Activated CD8-positive, alpha-beta T cell treated with anti-CD3 and anti-CD28 coated beads for 36 hours (primary cell): ENCODE data around the gene IFRD2. TPM values are rescaled to one million over a fixed set of nuclear protein-coding genes. Genes with fewer than 3 reads are reported as not detected.

Source experiments
- ATAC-seq: fragments of 200-7000 bp; cut with Tn5 transposase; one replicate; pipeline ENCODE4 v1.10.0; 2021; ENCODE audit warnings: mild to moderate bottlenecking, moderate library complexity
- CTCF ChIA-PET: fragments of 350-600 bp; sonication (Branson Sonifier 250); formaldehyde crosslinking; loops from one replicate; lab custom pipeline; 2021; ENCODE audit warnings: antibody characterized with exemption; lab: Charles Lee
- POLR2A ChIA-PET: fragments of 350-600 bp; sonication (Branson Sonifier 250); formaldehyde crosslinking; loops from one replicate; lab custom pipeline; 2021; ENCODE audit warnings: antibody characterized with exemption; lab: Charles Lee
- DNase-seq: peaks from one replicate; pipeline ENCODE4 v3.0.0-alpha.2; 2020
- H3K27ac Mint-ChIP-seq: one replicate; pipeline ENCODE4 v1.8.0; 2021; ENCODE audit warnings: mild to moderate bottlenecking, mixed read lengths
- H3K27me3 Mint-ChIP-seq: one replicate; pipeline ENCODE4 v1.8.0; 2021; ENCODE audit warnings: mixed read lengths
- H3K36me3 Mint-ChIP-seq: one replicate; pipeline ENCODE4 v1.8.0; 2021; ENCODE audit warnings: low read depth, mixed read lengths
- H3K4me1 Mint-ChIP-seq: one replicate; pipeline ENCODE4 v1.8.0; 2021; ENCODE audit warnings: low read depth, mixed read lengths
- H3K4me3 Mint-ChIP-seq: one replicate; pipeline ENCODE4 v1.8.0; 2021; ENCODE audit warnings: mild to moderate bottlenecking, moderate library complexity, mixed read lengths
- H3K9me3 Mint-ChIP-seq: one replicate; pipeline ENCODE4 v1.8.0; 2021; ENCODE audit warnings: mixed read lengths
- CTCF ChIP-seq: fragments of 200-600 bp; IDR thresholded peaks from one replicate; pipeline ENCODE4 v1.8.0; 2022; ENCODE audit warnings: antibody characterized with exemption, mild to moderate bottlenecking
- intact Hi-C: fragments of 100-400 bp; cut with micrococcal nuclease; formaldehyde crosslinking; loops from one replicate; pipeline ENCODE4 v1.10.0; 2022
- total RNA-seq, 2 experiments: library from RNA; stranded (reverse); gene quantifications; one replicate each; pipeline ENCODE4 v1.2.3, GENCODE V29; 2021

The IFRD2 gene
- total RNA-seq, 2 experiments from 2014 or later: 132 to 133 TPM

GRCh38 chr3:50261505-50261904 is 30.7 kb downstream of the IFRD2 start:
- CTCF ChIA-PET: interaction anchor here (0.8 to 11.8 kb wide), 7 partner anchors 12 to 68 kb away, joined by 3 to 97 read pairs (median 8); partner anchors contain the start of gene GNAI2
- Mint-ChIP-seq H3K27ac (peak overlapping the region; percentile 57), H3K27me3 (peaks cover 4% of the 10 kb centered on the region), H3K36me3 (peaks cover 19% of the 10 kb centered on the region), H3K9me3 (no peaks in the 10 kb centered on the region), H3K4me1 (peaks cover 4% of the 10 kb centered on the region), H3K4me3 (peak overlapping the region; percentile 61)
- intact Hi-C loops: no loop called here
- DNase-seq: no peak
- POLR2A ChIA-PET: interaction anchor here (0.5 to 2.2 kb wide), 5 partner anchors 13 to 37 kb away, joined by 3 to 14 read pairs (median 3); no protein-coding TSS in a partner anchor
- TF ChIP-seq CTCF: no peak
- no peak for ATAC-seq

GRCh38 chr3:50260942-50261441 is 31.2 kb downstream of the IFRD2 start:
- no peak for DNase-seq
- H3K4me1 Mint-ChIP-seq: peaks cover 4% of the 10 kb centered on the region
- CTCF ChIA-PET: interaction anchor here (0.8 to 11.8 kb wide), 8 partner anchors 12 to 69 kb away, joined by 3 to 97 read pairs (median 6); partner anchors contain the start of gene GNAI2
- no peak for ATAC-seq
- no peak for TF ChIP-seq CTCF
- H3K27me3 Mint-ChIP-seq: peaks cover 2% of the 10 kb centered on the region
- POLR2A ChIA-PET: interaction anchor here (0.5 to 2.2 kb wide), 6 partner anchors 12 to 37 kb away, joined by 3 to 14 read pairs (median 4); partner anchors contain the start of gene LSMEM2
- intact Hi-C loops: no loop called here
- peak overlapping the region; percentile 57 for H3K27ac Mint-ChIP-seq
- H3K36me3 Mint-ChIP-seq: peaks cover 22% of the 10 kb centered on the region
- peak overlapping the region; percentile 61 for H3K4me3 Mint-ChIP-seq
- H3K9me3 Mint-ChIP-seq: no peaks in the 10 kb centered on the region

- ChIA-PET CTCF (interaction anchor here (0.7 to 11.8 kb wide), 23 partner anchors 11 to 91 kb away, joined by 3 to 97 read pairs (median 6); partner anchors contain the start of genes CYB561D2, GNAI2, NPRL2 and RASSF1), POLR2A (interaction anchor here (0.8 to 3.1 kb wide), 7 partner anchors 9 to 65 kb away, joined by 3 to 21 read pairs (median 4); partner anchors contain the start of genes LSMEM2 and SEMA3B)
- Mint-ChIP-seq H3K4me1 (peaks cover 4% of the 10 kb centered on the region), H3K4me3 (peak overlapping the region; percentile 61), H3K27ac (peak overlapping the region; percentile 78), H3K27me3 (no peaks in the 10 kb centered on the region), H3K36me3 (peaks cover 23% of the 10 kb centered on the region), H3K9me3 (no peaks in the 10 kb centered on the region)
- DNase-seq (peak; percentile 91), ATAC-seq (peak; percentile 90)
- intact Hi-C loops: no loop called here
- peak; percentile 99 for TF ChIP-seq CTCF
Observed at GRCh38 chr3:50260027-50260941, 31.9 kb downstream of the IFRD2 start.

- intact Hi-C loops: no loop called here
- no peak for TF ChIP-seq CTCF
- ATAC-seq: peak; percentile 18
Observed at GRCh38 chr3:50259432-50260026, 32.7 kb downstream of the IFRD2 start.

More at GRCh38 chr3:50259432-50260026, 32.7 kb downstream of the IFRD2 start:
- H3K4me1 Mint-ChIP-seq: peaks cover 5% of the 10 kb centered on the region
- H3K27me3 Mint-ChIP-seq: no peaks in the 10 kb centered on the region
- H3K27ac Mint-ChIP-seq: peak overlapping the region; percentile 78
- ChIA-PET POLR2A (interaction anchor here (1.0 to 3.1 kb wide), 7 partner anchors 10 to 64 kb away, joined by 3 to 21 read pairs (median 4); partner anchors contain the start of gene SEMA3B), CTCF (interaction anchor here (0.8 to 11.8 kb wide), 22 partner anchors 11 to 91 kb away, joined by 3 to 97 read pairs (median 6); partner anchors contain the start of genes CYB561D2, GNAI2, IFRD2 and NPRL2)
- peak overlapping the region; percentile 61 for H3K4me3 Mint-ChIP-seq
- peaks cover 23% of the 10 kb centered on the region for H3K36me3 Mint-ChIP-seq
- no peaks in the 10 kb centered on the region for H3K9me3 Mint-ChIP-seq
- no peak for DNase-seq
